Measurements from ENCODE around the gene R3HDM4. TPM values are rescaled to one million over a fixed set of nuclear protein-coding genes. Genes with fewer than 3 reads are reported as not detected.

The R3HDM4 gene
- total and polyA plus RNA-seq, 2 donors: 16.0 to 62.3 TPM

GRCh38 chr19:941292-942132, 28.5 kb upstream of the R3HDM4 start:
- Histone ChIP-seq H3K4me1 (ENCODE audit: insufficient read depth) (no peaks in the 10 kb centered on the region), H3K4me3 (ENCODE audit: low read depth, low read length) (peak overlapping the region; percentile 31), H3K36me3 (ENCODE audit: insufficient read depth) (no peaks in the 10 kb centered on the region), H3K27ac (ENCODE audit: low read depth) (no peak overlapping the region)
- DNase-seq (ENCODE audit: extremely low spot score): no peak
- WGBS: 77% methylated on average over 45 of the region's 45 CpGs

- H3K4me3 ChIP-seq (ENCODE audit: low read depth, low read length): peak overlapping the region; percentile 31
- H3K36me3 ChIP-seq (ENCODE audit: insufficient read depth): no peaks in the 10 kb centered on the region
- DNase-seq (ENCODE audit: extremely low spot score): no peak
- no peaks in the 10 kb centered on the region for H3K4me1 ChIP-seq (ENCODE audit: insufficient read depth)
- 47% methylated on average over 64 of the region's 64 CpGs for WGBS
- H3K27ac ChIP-seq (ENCODE audit: low read depth): peak overlapping the region; percentile 86
Observed at GRCh38 chr19:940591-941291, 27.7 kb upstream of the R3HDM4 start.

GRCh38 chr19:939922-940321, 26.9 kb upstream of the R3HDM4 start:
- DNase-seq (ENCODE audit: extremely low spot score): no peak
- H3K4me1 ChIP-seq (ENCODE audit: insufficient read depth): peaks cover under 1% of the 10 kb centered on the region
- no peaks in the 10 kb centered on the region for H3K36me3 ChIP-seq (ENCODE audit: insufficient read depth)
- H3K4me3 ChIP-seq (ENCODE audit: low read depth, low read length): no peak overlapping the region
- no peak overlapping the region for H3K27ac ChIP-seq (ENCODE audit: low read depth)
- WGBS: 98% methylated on average over 7 of the region's 7 CpGs

GRCh38 chr19:939439-939838, 26.4 kb upstream of the R3HDM4 start:
- 91% methylated on average over 22 of the region's 22 CpGs for WGBS
- no peak for DNase-seq (ENCODE audit: extremely low spot score)
- Histone ChIP-seq H3K36me3 (ENCODE audit: insufficient read depth) (no peaks in the 10 kb centered on the region), H3K4me1 (ENCODE audit: insufficient read depth) (peaks cover 3% of the 10 kb centered on the region), H3K4me3 (ENCODE audit: low read depth, low read length) (no peak overlapping the region), H3K27ac (ENCODE audit: low read depth) (no peak overlapping the region)

- DNase-seq (ENCODE audit: extremely low spot score): no peak
- Histone ChIP-seq H3K27ac (ENCODE audit: low read depth) (no peak overlapping the region), H3K36me3 (ENCODE audit: insufficient read depth) (no peaks in the 10 kb centered on the region), H3K4me1 (ENCODE audit: insufficient read depth) (peaks cover 3% of the 10 kb centered on the region), H3K4me3 (ENCODE audit: low read depth, low read length) (no peak overlapping the region)
- 91% methylated on average over 23 of the region's 23 CpGs for WGBS
Observed at GRCh38 chr19:938233-938923, 25.4 kb upstream of the R3HDM4 start.

- H3K4me3 ChIP-seq (ENCODE audit: low read depth, low read length): no peak overlapping the region
- DNase-seq (ENCODE audit: extremely low spot score): no peak
- 88% methylated on average over 16 of the region's 16 CpGs for WGBS
- peaks cover 6% of the 10 kb centered on the region for H3K4me1 ChIP-seq (ENCODE audit: insufficient read depth)
- H3K36me3 ChIP-seq (ENCODE audit: insufficient read depth): no peaks in the 10 kb centered on the region
- no peak overlapping the region for H3K27ac ChIP-seq (ENCODE audit: low read depth)
Observed at GRCh38 chr19:937259-937694, 24.3 kb upstream of the R3HDM4 start.

GRCh38 chr19:936175-936546, 23.1 kb upstream of the R3HDM4 start:
- WGBS: 98% methylated on average over 10 of the region's 10 CpGs
- no peak for DNase-seq (ENCODE audit: extremely low spot score)
- Histone ChIP-seq H3K36me3 (ENCODE audit: insufficient read depth) (no peaks in the 10 kb centered on the region), H3K4me1 (ENCODE audit: insufficient read depth) (peaks cover 6% of the 10 kb centered on the region), H3K27ac (ENCODE audit: low read depth) (no peak overlapping the region), H3K4me3 (ENCODE audit: low read depth, low read length) (no peak overlapping the region)

- Histone ChIP-seq H3K4me1 (ENCODE audit: insufficient read depth) (peaks cover 6% of the 10 kb centered on the region), H3K4me3 (ENCODE audit: low read depth, low read length) (no peak overlapping the region), H3K27ac (ENCODE audit: low read depth) (peak overlapping the region; percentile 28), H3K36me3 (ENCODE audit: insufficient read depth) (no peaks in the 10 kb centered on the region)
- DNase-seq (ENCODE audit: extremely low spot score): no peak
- WGBS: 11% methylated on average over 31 of the region's 31 CpGs
Observed at GRCh38 chr19:934865-935479, 22.0 kb upstream of the R3HDM4 start.

- H3K27ac ChIP-seq (ENCODE audit: low read depth): peak overlapping the region; percentile 28
- no peak for DNase-seq (ENCODE audit: extremely low spot score)
- H3K36me3 ChIP-seq (ENCODE audit: insufficient read depth): no peaks in the 10 kb centered on the region
- peaks cover 6% of the 10 kb centered on the region for H3K4me1 ChIP-seq (ENCODE audit: insufficient read depth)
- 72% methylated on average over 29 of the region's 29 CpGs for WGBS
- no peak overlapping the region for H3K4me3 ChIP-seq (ENCODE audit: low read depth, low read length)
Observed at GRCh38 chr19:934197-934840, 21.3 kb upstream of the R3HDM4 start.

GRCh38 chr19:933553-933882, 20.5 kb upstream of the R3HDM4 start:
- Histone ChIP-seq H3K27ac (ENCODE audit: low read depth) (no peak overlapping the region), H3K4me1 (ENCODE audit: insufficient read depth) (peaks cover 6% of the 10 kb centered on the region), H3K36me3 (ENCODE audit: insufficient read depth) (no peaks in the 10 kb centered on the region), H3K4me3 (ENCODE audit: low read depth, low read length) (no peak overlapping the region)
- no peak for DNase-seq (ENCODE audit: extremely low spot score)
- 32% methylated on average over 14 of the region's 14 CpGs for WGBS

GRCh38 chr19:932648-933552, 19.9 kb upstream of the R3HDM4 start:
- Histone ChIP-seq H3K27ac (ENCODE audit: low read depth) (peak overlapping the region; percentile 71), H3K4me1 (ENCODE audit: insufficient read depth) (peaks cover 6% of the 10 kb centered on the region), H3K4me3 (ENCODE audit: low read depth, low read length) (no peak overlapping the region), H3K36me3 (ENCODE audit: insufficient read depth) (no peaks in the 10 kb centered on the region)
- WGBS: 35% methylated on average over 54 of the region's 54 CpGs
- DNase-seq (ENCODE audit: extremely low spot score): no peak

GRCh38 chr19:931860-932647, 19.0 kb upstream of the R3HDM4 start:
- 89% methylated on average over 32 of the region's 32 CpGs for WGBS
- H3K4me1 ChIP-seq (ENCODE audit: insufficient read depth): peaks cover 6% of the 10 kb centered on the region
- peak overlapping the region; percentile 19 for H3K27ac ChIP-seq (ENCODE audit: low read depth)

More at GRCh38 chr19:931860-932647, 19.0 kb upstream of the R3HDM4 start:
- DNase-seq (ENCODE audit: extremely low spot score): no peak
- no peak overlapping the region for H3K4me3 ChIP-seq (ENCODE audit: low read depth, low read length)
- no peaks in the 10 kb centered on the region for H3K36me3 ChIP-seq (ENCODE audit: insufficient read depth)

All from urinary bladder (tissue), 4 donors.